Measurements from ENCODE around the gene HUWE1.

- no peak for TF ChIP-seq CTCF (IDR thresholded peaks at IDR 0.05 in 2 of 3, conservative IDR thresholded peaks at IDR 0.05 in 1 of 3; ENCODE audit: insufficient read depth in 2 of 3, low read depth in 1 of 3, low read length in 3 of 3)
- TF ChIP-seq RFX5 (IDR thresholded peaks at IDR 0.05; ENCODE audit: low read depth, low read length) = no peak
- TF ChIP-seq RBM22 (IDR thresholded peaks at IDR 0.05; ENCODE audit: low read depth, low read length, poor library complexity, severe bottlenecking) = no peak
- TF ChIP-seq THRB (CRISPR knock-in tag; conservative IDR thresholded peaks at IDR 0.05) = no peak
- no peak for TF ChIP-seq SMAD1 (IDR thresholded peaks at IDR 0.05; ENCODE audit: low read depth, low read length, partially characterized antibody)
- TF ChIP-seq PRPF4 (IDR thresholded peaks at IDR 0.05; ENCODE audit: insufficient read depth, low read depth, low read length, poor library complexity, severe bottlenecking) = no peak
- TF ChIP-seq HCFC1 (IDR thresholded peaks at IDR 0.05; ENCODE audit: low read depth, low read length) = no peak
- TF ChIP-seq ARID2 (IDR thresholded peaks at IDR 0.05) = no peak
- no peak for TF ChIP-seq REST (IDR thresholded peaks at IDR 0.05; ENCODE audit: borderline replicate concordance)
- TF ChIP-seq REST (CRISPR knock-in tag; IDR thresholded peaks at IDR 0.05; ENCODE audit: low read depth) = no peak
- TF ChIP-seq ZNF140 (CRISPR knock-in tag; IDR thresholded peaks at IDR 0.05) = no peak
- no peak for TF ChIP-seq TRIM28 (IDR thresholded peaks at IDR 0.05)
These were observed 138.9 kb downstream of the HUWE1 start for GRCh38 chrX:53547668-53548067.

All from K562 (cell line).